ENCODE data around the gene MTERF2. TPM values are rescaled to one million over a fixed set of nuclear protein-coding genes. Genes with fewer than 3 reads are reported as not detected.

Gene MTERF2
- total RNA-seq, 1 experiment from 2014 or later: 10.7 TPM

DNA sequence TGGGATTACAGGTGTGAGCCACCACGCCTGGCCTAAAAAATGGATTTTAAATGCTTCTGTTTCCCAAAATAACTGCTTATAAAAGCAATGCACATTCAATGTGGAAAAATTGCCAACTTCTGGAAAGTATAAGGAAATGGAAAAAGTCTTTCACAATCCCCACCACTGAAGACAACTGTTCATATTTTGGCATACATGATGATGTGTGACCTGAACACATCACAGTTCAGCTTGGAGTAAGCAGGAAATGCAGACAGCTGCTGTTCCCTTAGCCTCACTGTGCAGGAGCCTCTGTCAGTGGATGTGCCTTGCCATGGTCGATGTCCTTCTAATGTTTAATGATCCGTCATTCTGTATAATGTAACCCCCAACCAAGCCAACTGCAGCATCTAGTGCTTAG is 5.2 kb downstream of the MTERF2 start:
- Histone ChIP-seq H3K79me2 (ENCODE audit: low read length) (peaks cover 17% of the 10 kb centered on the region), H3K4me2 (ENCODE audit: low read length) (no peak overlapping the region), H2AFZ (ENCODE audit: low read length) (no peak overlapping the region), H3K4me1 (ENCODE audit: insufficient read depth, low read length) (peaks cover 9% of the 10 kb centered on the region; the same call in 1 of the 2 replicates), H3K9me3 (ENCODE audit: low read length) (no peaks in the 10 kb centered on the region), H3K27ac (ENCODE audit: low read length) (no peak overlapping the region), H3K9ac (ENCODE audit: low read length) (no peak overlapping the region), H4K20me1 (ENCODE audit: low read length) (no peaks in the 10 kb centered on the region), H3K9me2 (replicated peaks; ENCODE audit: low read length) (no peaks in the 10 kb centered on the region), H3F3A (ENCODE audit: low read length, unreplicated experiment) (no peaks in the 10 kb centered on the region), H3K27me3 (ENCODE audit: low read length) (no peaks in the 10 kb centered on the region), H3K36me3 (ENCODE audit: low read depth, low read length) (0 out of 2 replicates have a peak, but pooled peaks cover 8% of the 10 kb centered on the region), H3K4me3 (ENCODE audit: low read length) (no peak overlapping the region)
- intact Hi-C loops (cut with micrococcal nuclease): no loop called here
- CTCF ChIA-PET: no interaction called here
- no peak for ATAC-seq
- BruUV-seq (replicated peaks): no TSS peak
- no peak for TF ChIP-seq EZH2phosphoT487 (IDR thresholded peaks at IDR 0.05; ENCODE audit: borderline replicate concordance, low read length)
- TF ChIP-seq, protein P1, sequence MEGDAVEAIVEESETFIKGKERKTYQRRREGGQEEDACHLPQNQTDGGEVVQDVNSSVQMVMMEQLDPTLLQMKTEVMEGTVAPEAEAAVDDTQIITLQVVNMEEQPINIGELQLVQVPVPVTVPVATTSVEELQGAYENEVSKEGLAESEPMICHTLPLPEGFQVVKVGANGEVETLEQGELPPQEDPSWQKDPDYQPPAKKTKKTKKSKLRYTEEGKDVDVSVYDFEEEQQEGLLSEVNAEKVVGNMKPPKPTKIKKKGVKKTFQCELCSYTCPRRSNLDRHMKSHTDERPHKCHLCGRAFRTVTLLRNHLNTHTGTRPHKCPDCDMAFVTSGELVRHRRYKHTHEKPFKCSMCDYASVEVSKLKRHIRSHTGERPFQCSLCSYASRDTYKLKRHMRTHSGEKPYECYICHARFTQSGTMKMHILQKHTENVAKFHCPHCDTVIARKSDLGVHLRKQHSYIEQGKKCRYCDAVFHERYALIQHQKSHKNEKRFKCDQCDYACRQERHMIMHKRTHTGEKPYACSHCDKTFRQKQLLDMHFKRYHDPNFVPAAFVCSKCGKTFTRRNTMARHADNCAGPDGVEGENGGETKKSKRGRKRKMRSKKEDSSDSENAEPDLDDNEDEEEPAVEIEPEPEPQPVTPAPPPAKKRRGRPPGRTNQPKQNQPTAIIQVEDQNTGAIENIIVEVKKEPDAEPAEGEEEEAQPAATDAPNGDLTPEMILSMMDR (conservative IDR thresholded peaks at IDR 0.05; ENCODE audit: low read depth, low read length): no peak
- TF ChIP-seq EZH2 (IDR thresholded peaks at IDR 0.05; ENCODE audit: low read length, unreplicated experiment): no peak
- no peak for DNase-seq
- POLR2A ChIA-PET (ENCODE audit: unreplicated experiment): interaction anchor here (0.6 kb wide), 1 partner anchor 118 kb away, joined by 13 read pairs; no protein-coding TSS in a partner anchor

DNA sequence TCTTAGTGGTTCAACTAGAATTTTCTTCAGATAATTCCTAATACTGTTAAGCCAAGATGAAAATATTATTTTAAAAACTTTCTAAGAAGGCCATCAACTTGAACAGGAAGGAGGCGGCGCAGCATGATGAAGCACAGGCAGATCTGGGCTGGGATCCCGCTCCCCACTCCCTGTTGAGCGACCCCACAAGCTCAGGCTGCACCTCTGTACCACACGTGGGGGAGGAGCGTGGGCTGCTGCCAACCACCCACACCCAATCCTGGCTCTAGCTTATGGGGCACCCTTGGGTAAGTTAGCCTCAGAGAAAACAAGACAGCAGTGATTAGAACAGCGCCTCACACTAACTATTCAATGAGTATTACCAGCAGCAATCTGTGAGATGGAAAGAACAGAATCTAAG is 6.0 kb downstream of the MTERF2 start:
- H3K4me2 ChIP-seq (ENCODE audit: low read length): no peak overlapping the region
- ATAC-seq: no peak; the same call in 1 of the 2 replicates
- CTCF ChIA-PET: no interaction called here

More for the DNA sequence above, 6.0 kb downstream of the MTERF2 start:
- H3K4me3 ChIP-seq (ENCODE audit: low read length): no peak overlapping the region
- POLR2A ChIA-PET (ENCODE audit: unreplicated experiment): no interaction called here
- H3K27me3 ChIP-seq (ENCODE audit: low read length): no peaks in the 10 kb centered on the region
- BruUV-seq (replicated peaks): no TSS peak
- no peaks in the 10 kb centered on the region for H3K9me2 ChIP-seq (replicated peaks; ENCODE audit: low read length)
- no peak overlapping the region for H2AFZ ChIP-seq (ENCODE audit: low read length)
- TF ChIP-seq, protein P1 (conservative IDR thresholded peaks at IDR 0.05; ENCODE audit: low read depth, low read length): no peak
- no peak for TF ChIP-seq EZH2 (IDR thresholded peaks at IDR 0.05; ENCODE audit: low read length, unreplicated experiment)
- TF ChIP-seq EZH2phosphoT487 (IDR thresholded peaks at IDR 0.05; ENCODE audit: borderline replicate concordance, low read length): no peak
- peaks cover 10% of the 10 kb centered on the region for H3K79me2 ChIP-seq (ENCODE audit: low read length)
- no peak for DNase-seq
- H3F3A ChIP-seq (ENCODE audit: low read length, unreplicated experiment): no peaks in the 10 kb centered on the region
- no peaks in the 10 kb centered on the region for H3K9me3 ChIP-seq (ENCODE audit: low read length)
- no peak overlapping the region for H3K27ac ChIP-seq (ENCODE audit: low read length)
- intact Hi-C loops (cut with micrococcal nuclease): no loop called here
- peaks cover 14% of the 10 kb centered on the region for H3K4me1 ChIP-seq (ENCODE audit: insufficient read depth, low read length)
- H4K20me1 ChIP-seq (ENCODE audit: low read length): no peaks in the 10 kb centered on the region
- H3K9ac ChIP-seq (ENCODE audit: low read length): no peak overlapping the region
- 0 out of 2 replicates have a peak, but pooled peaks cover 8% of the 10 kb centered on the region for H3K36me3 ChIP-seq (ENCODE audit: low read depth, low read length)
